Measurements from ENCODE around the gene GPNMB.
"Not testable (repeated sequence)": the region's sequence is repeated elsewhere in the genome, so short reads cannot be mapped to it uniquely, and the experiment has no call there.

Gene GPNMB

DNA sequence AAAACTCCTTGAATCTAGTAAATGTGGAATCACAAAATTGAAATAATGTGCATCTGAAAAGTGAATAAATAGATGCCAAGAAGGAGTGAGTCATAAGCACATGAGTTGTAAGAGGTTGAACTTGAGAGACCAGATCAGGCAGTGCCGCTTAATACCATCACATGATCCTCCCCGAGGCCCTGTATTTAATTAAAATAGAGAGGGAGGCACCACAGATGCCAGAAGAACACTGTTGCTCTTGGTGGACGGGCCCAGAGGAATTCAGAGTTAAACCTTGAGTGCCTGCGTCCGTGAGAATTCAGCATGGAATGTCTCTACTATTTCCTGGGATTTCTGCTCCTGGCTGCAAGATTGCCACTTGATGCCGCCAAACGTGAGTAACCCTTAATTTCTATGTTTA lies at the start of gene GPNMB:
Gene GPNMB (plus strand): TSS at position 221 of the 400 bp plus-strand sequence. CDS start 83 bp downstream, at position 304.
- DNase-seq (ENCODE audit: low read depth in 2 of 2): no peak

DNA sequence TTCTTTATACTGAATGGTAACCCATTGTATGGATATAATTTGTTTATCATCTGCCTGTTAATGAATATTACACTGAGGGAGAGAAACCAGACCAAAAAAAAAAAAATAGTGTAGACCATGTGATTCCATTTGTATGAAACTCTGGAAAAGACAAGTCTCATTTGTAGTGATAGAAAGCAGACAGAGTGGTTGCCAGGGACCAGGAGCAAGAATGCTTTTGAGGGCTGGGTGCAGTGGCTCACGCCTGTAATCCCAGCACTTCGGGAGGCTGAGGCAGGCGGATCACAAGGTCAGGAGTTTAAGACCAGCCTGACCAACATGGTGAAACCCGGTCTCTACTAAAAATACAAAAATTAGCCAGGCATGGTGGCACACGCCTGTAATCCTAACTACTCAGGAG lies 48.8 kb upstream of the GPNMB start:
- DNase-seq (ENCODE audit: low read depth in 2 of 2): not testable (repeated sequence)

DNA sequence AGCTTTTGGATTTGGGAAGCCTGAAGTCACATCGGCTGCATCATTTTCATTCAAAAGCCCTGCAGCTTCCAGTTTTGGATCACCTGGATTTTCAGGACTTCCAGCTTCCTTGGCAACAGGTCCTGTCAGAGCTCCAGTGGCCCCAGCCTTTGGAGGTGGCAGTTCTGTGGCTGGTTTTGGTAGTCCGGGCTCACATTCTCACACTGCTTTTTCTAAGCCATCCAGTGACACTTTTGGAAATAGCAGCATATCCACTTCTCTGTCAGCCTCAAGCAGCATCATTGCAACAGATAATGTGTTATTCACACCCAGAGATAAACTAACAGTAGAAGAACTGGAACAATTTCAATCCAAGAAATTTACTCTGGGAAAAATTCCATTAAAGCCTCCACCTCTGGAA lies 46.2 kb upstream of the GPNMB start:
- no peak for DNase-seq (ENCODE audit: low read depth in 2 of 2)

DNA sequence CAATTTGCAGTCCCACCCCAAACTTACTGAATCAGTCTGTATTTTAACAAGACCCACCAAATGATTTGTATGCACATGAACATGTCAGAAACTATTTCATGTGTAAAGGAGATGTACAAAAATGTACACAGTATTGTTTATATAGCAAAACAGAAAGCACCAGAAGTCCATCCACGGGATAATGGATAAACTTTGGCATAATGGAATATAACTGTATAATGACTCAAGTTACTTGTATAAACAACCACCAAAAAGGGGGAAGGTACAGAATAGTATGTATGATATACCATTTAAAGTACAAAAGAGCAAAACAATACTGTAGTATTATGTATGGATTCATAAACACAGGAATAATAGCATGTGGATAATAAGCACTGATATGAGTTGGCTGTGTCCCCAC lies 42.3 kb upstream of the GPNMB start:
- no peak for DNase-seq (ENCODE audit: low read depth in 2 of 2)

DNA sequence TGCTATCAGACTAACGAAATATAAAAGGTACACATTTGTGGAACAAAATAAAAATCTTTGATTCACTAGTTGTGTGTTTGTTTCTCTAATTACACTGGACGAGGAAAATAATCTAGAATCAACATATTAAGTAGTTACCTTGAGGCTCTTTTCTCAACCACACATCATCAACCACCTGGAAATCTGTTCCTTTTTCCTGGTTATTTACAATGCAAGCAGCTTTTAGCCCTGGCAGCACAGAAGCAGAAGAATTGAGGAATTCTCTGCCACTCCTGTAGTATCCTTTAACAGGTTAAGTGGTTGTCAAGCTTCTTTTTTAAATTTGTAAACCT lies 41.0 kb upstream of the GPNMB start:
- no peak for DNase-seq (ENCODE audit: low read depth in 2 of 2)

DNA sequence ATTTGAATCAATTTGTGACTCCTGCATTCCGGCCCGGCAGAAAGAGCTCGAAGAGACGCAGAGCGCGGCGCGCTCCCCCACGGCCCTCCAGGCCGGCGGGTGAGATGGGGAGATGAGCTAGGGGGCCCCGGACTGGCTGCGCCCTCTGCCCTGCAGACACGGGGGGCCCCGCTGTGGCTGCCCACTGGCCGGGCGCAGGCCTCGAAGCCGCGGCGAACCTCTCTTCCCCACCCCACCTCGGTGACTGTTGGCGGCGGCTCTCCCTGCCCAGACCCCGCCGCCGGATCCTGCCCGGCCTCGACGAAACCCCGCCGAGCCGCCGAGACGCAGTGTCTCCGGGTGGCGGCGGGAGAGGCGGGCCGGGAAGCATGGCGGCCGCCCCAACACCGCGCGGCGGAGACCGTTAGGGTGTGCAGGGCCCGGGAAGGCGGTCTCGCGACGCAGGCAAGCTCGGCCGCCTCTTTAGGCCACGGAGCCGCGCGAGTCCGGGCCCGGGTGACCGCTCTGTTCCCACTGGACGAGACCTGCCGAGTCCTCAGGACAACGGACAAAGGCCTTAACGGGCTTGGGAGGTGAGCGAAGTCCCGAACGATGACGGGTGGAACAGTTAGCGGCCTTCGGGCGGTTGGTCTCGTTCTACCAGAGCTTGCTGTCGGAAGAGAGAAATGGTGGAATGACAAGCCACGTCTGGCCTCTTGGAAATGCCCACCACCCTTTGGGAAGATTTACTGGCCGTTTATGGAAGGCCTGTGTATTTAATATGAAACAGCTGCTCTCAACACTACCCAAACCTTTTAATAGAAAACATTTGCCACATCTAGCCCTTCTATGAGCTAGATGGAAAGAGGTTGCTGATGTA lies 40.4 kb upstream of the GPNMB start:
- DNase-seq (ENCODE audit: low read depth in 2 of 2): no peak

DNA sequence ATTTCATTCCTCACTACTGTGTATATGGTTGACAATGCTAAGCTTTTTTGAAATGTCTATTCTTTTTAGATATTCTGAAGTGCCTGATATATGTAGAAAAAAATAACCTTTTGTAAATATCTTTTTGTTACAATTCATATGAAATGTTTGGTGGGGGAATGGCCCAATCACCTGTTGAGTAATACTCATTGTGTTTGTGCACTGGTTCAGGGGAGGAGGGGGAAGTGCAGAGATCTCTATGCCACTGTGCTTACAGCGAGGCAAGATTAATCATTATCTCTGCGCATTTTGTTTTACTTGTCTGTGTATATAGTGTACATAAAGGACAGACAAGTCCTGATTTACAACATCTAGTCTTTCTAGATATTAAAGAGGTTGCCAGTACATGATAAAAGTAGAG lies 39.6 kb upstream of the GPNMB start:
- no peak for DNase-seq (ENCODE audit: low read depth in 2 of 2)

DNA sequence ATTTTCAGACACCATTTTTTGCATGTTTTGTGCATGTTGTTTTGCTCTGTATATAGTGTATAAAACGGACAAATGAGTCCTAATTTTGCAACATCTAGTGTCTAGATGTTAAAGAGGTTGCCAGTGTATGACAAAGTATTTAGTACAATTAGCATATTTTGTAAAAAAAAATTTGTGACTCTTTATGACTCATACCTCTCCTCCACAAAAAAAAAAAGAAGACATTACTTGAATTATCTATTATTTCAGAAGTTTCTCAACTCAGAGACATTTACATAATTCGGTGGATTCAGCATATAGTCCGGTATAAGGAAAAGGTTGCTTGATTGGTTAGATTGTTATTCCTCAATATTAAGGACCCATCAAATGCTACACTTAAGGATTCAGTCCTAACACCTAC lies 38.7 kb upstream of the GPNMB start:
- no peak for DNase-seq (ENCODE audit: low read depth in 2 of 2)

DNA sequence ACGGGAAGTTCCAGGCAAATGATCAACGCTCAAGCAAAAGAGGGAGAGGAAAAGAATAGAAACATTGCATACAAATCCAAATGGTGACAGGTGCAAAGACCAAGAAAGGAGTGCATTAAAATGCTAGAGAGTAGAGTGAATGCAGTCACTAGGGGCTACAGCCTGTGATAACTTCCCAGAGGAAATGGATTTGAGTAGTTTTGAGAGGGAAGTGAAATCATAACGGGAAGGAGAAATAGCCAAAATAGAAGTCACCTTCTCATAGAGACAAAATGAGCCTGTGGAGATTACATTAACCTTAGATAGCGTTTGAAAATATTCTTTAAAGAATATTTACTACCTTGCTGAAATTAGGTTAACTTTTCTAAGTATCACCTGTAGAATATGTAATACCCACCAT lies 38.3 kb upstream of the GPNMB start:
- DNase-seq (ENCODE audit: low read depth in 2 of 2): no peak

DNA sequence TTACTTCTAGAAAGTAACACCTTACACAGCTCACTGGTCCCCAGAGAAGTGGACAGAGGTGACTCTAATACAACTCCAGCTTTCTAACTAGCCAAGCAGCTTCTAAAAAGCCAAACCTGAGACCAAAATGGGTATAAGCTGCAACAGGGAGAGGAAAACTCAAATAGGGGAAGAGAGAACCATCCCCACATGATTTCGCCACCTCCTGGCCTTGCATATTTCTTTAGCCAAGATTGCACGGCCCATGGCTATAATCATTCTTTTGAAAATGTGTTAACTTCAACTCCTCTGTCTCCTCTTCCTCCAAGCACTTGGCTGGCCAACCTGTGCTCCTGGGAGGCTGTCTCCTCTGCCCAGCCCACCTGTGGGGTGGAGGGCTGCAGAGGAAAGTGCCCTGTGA lies 36.1 kb upstream of the GPNMB start:
- DNase-seq (ENCODE audit: low read depth in 2 of 2): no peak

DNA sequence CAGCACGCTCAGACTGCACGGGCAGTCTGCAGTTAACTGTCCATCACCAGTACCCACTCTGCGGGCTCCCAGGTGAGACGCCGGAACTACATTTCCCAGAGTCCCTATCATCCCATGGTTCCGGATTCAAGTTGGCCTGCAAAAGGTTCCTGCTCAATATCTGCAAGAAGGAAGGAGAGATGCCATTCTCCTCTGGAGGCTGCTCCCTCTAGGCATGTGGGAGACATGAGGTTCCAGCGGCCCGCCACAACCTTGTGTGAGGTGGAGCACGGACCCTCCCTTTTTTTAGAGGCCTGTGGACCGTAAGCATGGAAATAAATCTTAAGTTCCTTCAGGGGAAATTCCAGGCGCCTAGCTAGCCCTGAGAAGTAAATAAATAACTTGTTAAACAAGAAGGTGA lies 35.0 kb upstream of the GPNMB start:
- DNase-seq (ENCODE audit: low read depth in 2 of 2): no peak

DNA sequence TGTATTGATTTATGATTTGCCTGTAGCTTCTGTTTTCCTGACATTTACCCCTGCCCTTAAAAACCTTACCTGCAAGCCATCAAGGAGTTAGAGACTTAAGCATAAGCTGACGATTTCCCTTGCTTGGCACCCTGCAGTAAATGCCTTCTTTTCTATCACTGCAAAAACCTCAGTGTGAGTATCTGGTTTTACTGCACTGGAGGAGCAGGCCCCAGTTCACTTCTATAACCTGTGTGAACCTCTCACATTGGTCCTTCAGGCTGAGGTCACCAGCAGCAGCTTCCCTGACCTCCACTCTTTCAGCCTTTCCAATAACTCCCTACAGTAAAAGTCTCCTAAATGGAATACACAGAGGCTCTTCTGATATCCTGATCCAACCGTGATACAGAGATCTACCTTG lies 34.2 kb upstream of the GPNMB start:
- DNase-seq (ENCODE audit: low read depth in 2 of 2): no peak

DNA sequence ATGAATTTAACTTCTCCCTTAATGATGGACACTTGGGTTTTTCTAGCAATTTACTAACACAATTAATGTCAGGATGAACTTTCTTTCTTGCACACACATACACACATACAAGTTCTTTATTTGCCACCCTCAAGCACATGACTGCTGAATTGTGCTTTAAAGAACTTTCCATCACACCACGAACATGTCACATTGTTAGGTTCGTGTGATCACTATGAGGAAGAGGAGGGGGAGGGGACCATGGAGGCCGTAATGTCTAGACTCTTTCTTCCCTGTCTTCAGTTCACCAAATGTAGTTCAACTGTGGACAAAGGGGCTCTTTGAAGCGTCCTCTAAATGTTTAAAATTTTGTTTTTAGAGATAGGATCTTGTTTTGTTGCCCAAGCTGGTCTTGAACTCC lies 33.7 kb upstream of the GPNMB start:
- no peak for DNase-seq (ENCODE audit: low read depth in 2 of 2)

DNA sequence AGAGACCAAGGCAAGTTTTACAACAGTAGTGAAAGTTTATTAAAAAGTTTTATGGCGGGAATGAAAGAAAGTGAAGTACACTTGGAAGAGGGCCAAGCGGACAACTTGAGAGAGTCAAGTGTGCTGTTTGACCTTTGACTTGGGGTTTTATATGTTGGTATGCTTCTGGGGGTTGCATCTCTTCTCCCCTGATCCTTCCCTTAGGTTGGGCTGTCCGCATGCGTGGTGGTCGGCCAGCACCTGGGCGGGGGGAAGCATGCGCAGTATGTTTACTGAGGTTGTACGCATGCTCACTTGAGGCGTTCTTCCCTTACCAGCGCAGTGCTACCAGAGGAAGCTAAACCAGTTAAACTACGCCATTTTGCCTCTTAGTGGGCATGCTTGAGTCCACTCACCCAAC lies 32.8 kb upstream of the GPNMB start:
- DNase-seq (ENCODE audit: low read depth in 2 of 2): no peak

DNA sequence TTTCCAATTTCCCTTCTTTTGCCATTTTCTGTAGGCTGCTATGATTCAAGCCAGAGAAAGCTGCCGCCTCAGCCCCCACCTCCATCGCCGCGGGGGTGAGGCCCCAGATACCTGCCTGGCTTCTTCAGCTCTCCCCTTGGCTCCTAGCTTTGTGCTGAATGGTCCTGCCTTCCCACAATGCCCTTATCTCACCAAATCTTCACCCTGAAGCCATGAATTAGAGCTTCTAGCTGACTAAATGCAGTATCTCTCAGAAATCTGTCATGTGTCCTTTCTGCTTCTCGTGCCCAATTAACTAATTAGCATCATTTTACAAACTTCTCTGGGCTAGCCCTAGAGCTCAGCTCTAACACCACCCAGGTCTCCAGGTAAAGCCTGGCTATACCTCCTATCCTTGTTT lies 32.2 kb upstream of the GPNMB start:
- no peak for DNase-seq (ENCODE audit: low read depth in 2 of 2)

DNA sequence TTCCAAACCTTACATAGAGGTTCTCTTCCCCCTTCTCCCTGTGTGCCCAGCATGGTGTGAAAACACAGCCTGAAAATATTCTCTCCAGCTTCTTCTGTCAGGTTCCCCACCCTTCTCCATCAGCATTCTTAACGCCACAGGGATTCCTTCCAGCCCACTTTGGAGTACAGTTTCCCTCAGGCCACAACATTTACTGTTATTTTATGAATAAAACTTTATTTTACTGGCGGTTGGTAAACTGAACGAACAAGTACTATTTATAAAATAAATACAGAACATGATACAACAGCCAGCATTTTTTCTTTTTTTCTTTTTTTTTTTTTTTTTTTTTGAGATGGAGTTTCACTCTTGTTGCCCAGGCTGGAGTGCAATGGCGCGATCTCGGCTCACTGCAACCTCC lies 31.6 kb upstream of the GPNMB start:
- no peak for DNase-seq (ENCODE audit: low read depth in 2 of 2)

DNA sequence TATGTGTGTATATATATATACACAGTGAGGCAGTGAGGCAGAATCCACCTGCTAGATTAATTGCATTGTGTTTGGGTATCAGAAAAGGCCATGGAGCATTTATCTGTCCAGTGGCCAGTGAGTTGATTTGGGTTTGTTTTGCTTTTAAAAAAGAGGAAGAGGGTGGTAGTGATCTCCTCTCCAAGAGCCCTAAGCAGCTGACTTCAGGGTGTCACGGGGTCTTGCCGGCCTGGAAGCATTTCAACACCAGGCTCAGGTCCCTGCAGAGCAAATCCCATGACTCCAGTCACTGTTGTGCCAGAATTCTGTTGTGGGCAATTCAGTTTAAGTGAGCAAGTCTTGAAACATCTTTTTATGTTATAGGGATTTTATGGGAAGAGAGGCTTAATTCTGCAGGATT lies 30.6 kb upstream of the GPNMB start:
- DNase-seq (ENCODE audit: low read depth in 2 of 2): no peak

DNA sequence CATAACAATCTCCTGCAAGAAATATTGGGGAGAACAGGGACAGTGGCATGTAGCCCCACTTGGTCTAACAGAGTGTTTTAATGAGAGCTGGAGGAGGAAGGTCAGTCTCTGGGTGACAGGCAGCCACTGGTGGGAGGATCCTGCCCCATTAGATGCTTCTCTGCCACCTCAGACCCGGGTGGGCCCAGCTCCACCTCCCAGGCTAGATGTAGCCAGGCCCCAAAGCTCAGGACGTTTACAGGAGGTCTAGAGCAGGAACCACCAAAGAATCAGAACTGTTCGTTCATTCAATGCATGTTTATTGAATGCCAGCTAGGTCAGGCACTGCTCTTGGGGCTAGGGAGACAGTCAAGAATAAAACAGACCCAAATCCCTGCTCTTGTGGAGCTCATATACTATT lies 28.4 kb upstream of the GPNMB start:
- DNase-seq (ENCODE audit: low read depth in 2 of 2): no peak

DNA sequence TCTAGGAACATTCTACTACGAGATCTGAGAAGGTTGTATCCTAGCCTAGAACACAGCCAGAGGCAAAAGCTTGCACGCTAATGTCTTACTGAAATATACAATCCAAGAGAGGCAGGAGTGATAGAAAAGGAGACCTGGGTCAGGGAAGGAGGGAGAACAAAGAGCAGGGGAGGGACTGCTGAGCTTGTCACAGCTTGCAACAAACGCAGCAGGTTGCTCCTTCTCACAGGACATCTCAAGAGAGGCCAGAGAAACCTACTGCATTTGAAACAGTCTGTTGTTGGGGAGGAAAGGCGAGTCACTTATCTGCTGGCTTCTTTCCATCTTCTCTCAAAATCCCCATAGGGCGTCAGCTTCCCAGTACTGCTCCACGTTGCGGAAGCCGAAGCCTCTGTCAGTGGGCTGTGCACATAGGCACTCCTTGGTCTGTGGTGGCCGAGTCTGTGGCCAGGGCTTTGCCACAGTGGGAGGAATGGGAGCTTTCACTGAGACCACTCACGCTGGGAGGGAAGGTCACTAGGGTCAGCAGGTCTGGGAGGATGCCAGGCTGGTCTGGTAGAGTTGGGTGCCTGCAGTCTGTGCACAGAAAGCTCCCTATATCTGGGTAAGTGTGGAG lies 25.8 kb upstream of the GPNMB start:
- DNase-seq (ENCODE audit: low read depth in 2 of 2): no peak

DNA sequence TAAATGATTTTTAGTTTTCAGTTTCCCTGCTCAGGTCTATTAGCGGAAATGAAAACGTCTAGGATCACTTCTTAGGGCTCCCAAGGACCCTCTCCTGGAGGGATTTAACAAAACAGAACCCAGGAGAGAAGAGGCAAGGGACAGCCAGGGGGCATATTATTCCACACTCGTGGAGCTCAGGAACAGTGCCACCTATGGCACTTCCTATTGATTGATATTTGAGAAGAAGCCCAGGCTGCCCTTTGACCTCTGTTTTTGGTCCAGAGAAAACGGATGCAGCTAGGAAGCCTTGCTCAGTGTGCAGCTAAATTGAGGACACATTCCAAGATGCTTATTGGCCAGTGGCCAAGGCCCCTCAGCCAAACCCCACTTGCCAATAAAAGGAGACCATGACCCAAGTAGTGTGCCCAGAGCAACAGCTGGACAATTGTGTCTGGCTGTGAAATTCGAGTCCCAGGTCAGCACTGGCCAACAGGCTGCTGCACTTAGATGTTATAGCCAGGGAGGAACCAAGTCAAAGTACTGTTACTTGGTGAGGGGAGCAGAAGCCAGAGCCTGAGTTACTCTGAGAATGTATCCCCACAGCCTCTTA lies 24.0 kb upstream of the GPNMB start:
- DNase-seq (ENCODE audit: low read depth in 2 of 2): no peak

DNA sequence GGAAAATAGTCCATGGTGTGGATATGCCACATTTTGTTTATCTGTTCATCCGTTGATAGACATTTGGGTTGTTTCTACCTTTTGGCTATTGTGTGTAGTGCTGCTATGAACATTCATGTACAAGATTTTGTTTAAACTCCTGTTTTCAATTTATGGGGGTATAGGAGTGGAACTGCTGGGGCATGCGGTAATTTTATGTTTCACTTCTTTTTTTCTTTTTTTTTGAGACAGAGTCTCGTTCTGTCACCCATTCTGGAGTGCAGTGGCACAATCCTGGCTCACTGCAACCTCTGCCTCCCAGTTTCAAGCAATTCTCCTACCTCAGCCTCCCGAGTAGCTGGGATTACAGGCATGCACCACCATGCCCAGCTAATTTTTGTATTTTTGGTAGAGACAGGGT lies 22.2 kb upstream of the GPNMB start:
- not testable (repeated sequence) for DNase-seq (ENCODE audit: low read depth in 2 of 2)

DNA sequence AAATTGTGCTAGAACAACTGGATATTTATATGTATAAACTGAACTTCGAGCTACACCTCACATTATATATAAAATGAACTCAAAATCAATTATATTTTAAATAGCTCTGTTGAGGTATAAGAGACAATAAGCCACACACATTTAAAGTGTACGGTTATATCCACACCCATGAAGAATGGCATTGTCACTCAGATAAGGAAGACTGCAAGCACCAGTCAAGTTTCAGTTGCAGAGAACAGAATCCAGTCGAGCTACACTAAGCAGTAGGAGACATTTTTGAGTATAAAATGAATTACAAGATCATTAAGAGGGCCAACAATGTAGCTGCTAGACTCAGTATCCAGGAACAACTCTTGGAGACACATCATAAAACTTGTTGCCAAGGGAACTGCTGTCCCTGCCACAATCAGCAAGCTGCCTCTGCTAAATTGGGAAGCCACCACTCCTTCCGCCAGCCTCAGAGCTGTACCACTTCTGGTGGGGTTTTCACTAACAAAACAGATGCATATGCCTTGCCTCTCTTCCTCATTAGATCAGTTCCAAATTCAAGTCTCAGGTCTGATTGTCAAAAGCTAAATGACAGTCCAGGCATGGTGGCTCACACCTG lies 19.6 kb upstream of the GPNMB start:
- DNase-seq (ENCODE audit: low read depth in 2 of 2): no peak

DNA sequence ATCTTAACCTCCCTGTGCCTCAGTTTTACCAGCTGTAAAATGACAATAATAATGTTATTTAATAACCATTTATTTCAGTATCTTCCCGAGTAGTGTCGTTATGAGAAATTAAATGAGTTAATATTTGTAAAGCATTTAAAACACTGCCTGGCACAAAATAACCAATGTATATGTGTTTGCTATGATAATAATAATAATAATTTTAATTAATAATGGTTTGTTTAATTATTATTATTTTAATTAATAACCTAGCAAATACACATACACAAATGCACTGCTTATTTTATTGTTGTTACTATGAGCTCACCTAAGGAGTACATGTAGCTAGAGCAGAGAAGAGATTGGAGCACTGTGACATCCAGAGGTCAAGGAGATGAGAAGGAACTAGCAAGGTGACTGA lies 18.2 kb upstream of the GPNMB start:
- no peak for DNase-seq (ENCODE audit: low read depth in 2 of 2)
